Common myeloid progenitor, CD34-positive (primary cell): ENCODE measurements around the gene TADA2A.
A peak's percentile ranks its signal among the peaks of the same experiment; 100 is the strongest.

Source experiments
- CTCF ChIA-PET: fragments of 350-600 bp; sonication (Branson Sonifier 250); formaldehyde crosslinking; loops from one replicate; lab custom pipeline; 2021; ENCODE audit warnings: antibody characterized with exemption; lab: Charles Lee
- POLR2A ChIA-PET: fragments of 350-600 bp; sonication (Branson Sonifier 250); formaldehyde crosslinking; loops from one replicate; lab custom pipeline; 2021; ENCODE audit warnings: antibody characterized with exemption; lab: Charles Lee
- DNase-seq, 3 donors: peaks; one replicate each; pipeline versions ENCODE4 v3.0.0 to v3.0.0-alpha.2; 2013
- H3K27ac ChIP-seq, 2 experiments: 1 replicate in 1 of 2; 2 replicates in 1 of 2; pipeline ENCODE4 v1.7.0; 2013; ENCODE audit warnings: inconsistent platforms in 2 of 2, low read length in 2 of 2, mild to moderate bottlenecking in 2 of 2, low read depth in 1 of 2, moderate library complexity in 1 of 2; ENCODE audit not compliant: severe bottlenecking in 2 of 2, insufficient read depth in 1 of 2, poor library complexity in 1 of 2
- H3K27me3 ChIP-seq, 5 experiments: replicated peaks in 2 of 5; 1 replicate in 3 of 5; 2 replicates in 2 of 5; pipeline versions ENCODE4 v1.6.1 to v1.7.0; 2013; ENCODE audit warnings: low read length in 4 of 5, mild to moderate bottlenecking in 2 of 5, moderate library complexity in 2 of 5, inconsistent platforms in 1 of 5; ENCODE audit not compliant: insufficient read depth in 5 of 5, control insufficient read depth in 4 of 5
- H3K36me3 ChIP-seq, 4 experiments: 1 replicate in 2 of 4; 2 replicates in 2 of 4; pipeline versions ENCODE4 v1.6.1 to v1.7.0; 2013; ENCODE audit warnings: low read length in 3 of 4, control low read depth in 1 of 4, mild to moderate bottlenecking in 1 of 4; ENCODE audit not compliant: control insufficient read depth in 4 of 4, insufficient read depth in 4 of 4
- H3K4me1 ChIP-seq, 4 experiments: 1 replicate in 3 of 4; 2 replicates in 1 of 4; pipeline versions ENCODE4 v1.6.1 to v1.7.1; 2013; ENCODE audit warnings: low read length in 3 of 4, mild to moderate bottlenecking in 3 of 4, control low read depth in 1 of 4, inconsistent platforms in 1 of 4, moderate library complexity in 1 of 4; ENCODE audit not compliant: control insufficient read depth in 4 of 4, insufficient read depth in 4 of 4; ENCODE audit errors: control extremely low read depth in 1 of 4
- H3K4me3 ChIP-seq, 7 experiments: 1 replicate in 4 of 7; 2 replicates in 3 of 7; pipeline versions ENCODE4 v1.5.1 to v1.7.0; 2013; ENCODE audit warnings: mild to moderate bottlenecking in 7 of 7, low read length in 6 of 7, moderate library complexity in 6 of 7, inconsistent platforms in 2 of 7, low read depth in 2 of 7, control low read depth in 1 of 7; ENCODE audit not compliant: insufficient read depth in 4 of 7, control insufficient read depth in 1 of 7; ENCODE audit errors: extremely low read depth in 1 of 7
- H3K9me3 ChIP-seq, 5 experiments: 1 replicate in 4 of 5; 2 replicates in 1 of 5; pipeline versions ENCODE4 v1.6.1 to v1.7.1; 2013; ENCODE audit warnings: low read length in 4 of 5, mild to moderate bottlenecking in 2 of 5, inconsistent platforms in 1 of 5, low read depth in 1 of 5, moderate library complexity in 1 of 5; ENCODE audit not compliant: control insufficient read depth in 4 of 5, insufficient read depth in 2 of 5; ENCODE audit errors: control extremely low read depth in 1 of 5
- WGBS: methylation state at CpG from one replicate; pipeline ENCODE4 v1.1.5; 2013; ENCODE audit not compliant: insufficient coverage; 5-methylcytosine and 5-hydroxymethylcytosine counted together

The TADA2A gene

GRCh38 chr17:37361543-37361942, 45.1 kb upstream of the TADA2A start:
- Histone ChIP-seq H3K27me3 (no peaks in the 10 kb centered on the region), H3K4me1 (peaks cover 7 to 31% (median 22%) of the 10 kb centered on the region in 4 experiments), H3K27ac (no peak overlapping the region), H3K9me3 (no peaks in the 10 kb centered on the region), H3K4me3 (no peak overlapping the region), H3K36me3 (peaks cover 0 to 4% (median 0%) of the 10 kb centered on the region in 4 experiments)
- WGBS, result 96% methylated on average over 4 of the region's 4 CpGs
- ChIA-PET CTCF (interaction anchor here (0.5 to 1.7 kb wide), 3 partner anchors 12 to 1338 kb away, joined by 3 to 4 read pairs (median 3); no protein-coding TSS in a partner anchor), POLR2A (interaction anchor here (0.6 kb wide), 1 partner anchor 189 kb away, joined by 8 read pairs; no protein-coding TSS in a partner anchor)
- no peak for DNase-seq

GRCh38 chr17:37365589-37365988, 41.1 kb upstream of the TADA2A start:
- no peaks in the 10 kb centered on the region for H3K36me3 ChIP-seq
- peaks cover 0 to 3% (median under 1%) of the 10 kb centered on the region in 4 experiments for H3K4me1 ChIP-seq
- H3K9me3 ChIP-seq, result no peaks in the 10 kb centered on the region
- H3K4me3 ChIP-seq, result no peak overlapping the region
- WGBS, result no CpG with 5 or more reads among the region's 1 CpG
- CTCF ChIA-PET, result interaction anchor here (0.8 to 1.3 kb wide), 2 partner anchors 8 to 9 kb away, joined by 3 to 6 read pairs; no protein-coding TSS in a partner anchor
- H3K27me3 ChIP-seq, result no peaks in the 10 kb centered on the region
- no peak overlapping the region for H3K27ac ChIP-seq
- DNase-seq, result no peak
- POLR2A ChIA-PET, result no interaction called here

GRCh38 chr17:37368577-37368976, 38.1 kb upstream of the TADA2A start:
- POLR2A ChIA-PET, result no interaction called here
- no peak overlapping the region for H3K27ac ChIP-seq
- CTCF ChIA-PET, result no interaction called here
- no peaks in the 10 kb centered on the region for H3K4me1 ChIP-seq
- no peak overlapping the region for H3K4me3 ChIP-seq
- DNase-seq, result no peak
- H3K27me3 ChIP-seq, result no peaks in the 10 kb centered on the region
- no peaks in the 10 kb centered on the region for H3K36me3 ChIP-seq
- 100% methylated on average over 1 of the region's 3 CpGs for WGBS
- no peaks in the 10 kb centered on the region for H3K9me3 ChIP-seq

- 10% methylated on average over 3 of the region's 4 CpGs for WGBS
- ChIA-PET CTCF (interaction anchor here (0.6 to 5.7 kb wide), 27 partner anchors 8 to 1205 kb away, joined by 3 to 35 read pairs (median 4); no protein-coding TSS in a partner anchor), POLR2A (no interaction called here)
- Histone ChIP-seq H3K27me3 (no peaks in the 10 kb centered on the region), H3K36me3 (no peaks in the 10 kb centered on the region), H3K4me3 (no peak overlapping the region), H3K4me1 (no peaks in the 10 kb centered on the region), H3K9me3 (no peaks in the 10 kb centered on the region), H3K27ac (no peak overlapping the region)
- DNase-seq, result peak; percentile 84 to 91 (median 85)
Measured at GRCh38 chr17:37373530-37374159, 33.0 kb upstream of the TADA2A start.

- POLR2A ChIA-PET, result interaction anchor here (0.7 kb wide), 1 partner anchor 503 kb away, joined by 3 read pairs; no protein-coding TSS in a partner anchor
Measured at GRCh38 chr17:37375706-37376105, 31.0 kb upstream of the TADA2A start, which contains the start of gene C17orf78. TSS of gene C17orf78 (plus strand) at chr17:37375985. CDS start at chr17:37376093, 108 bp downstream.

GRCh38 chr17:37382056-37382455, 24.6 kb upstream of the TADA2A start:
- no peak overlapping the region for H3K27ac ChIP-seq
- H3K4me3 ChIP-seq, result no peak overlapping the region
- no peaks in the 10 kb centered on the region for H3K27me3 ChIP-seq
- no CpG with 5 or more reads among the region's 1 CpG for WGBS
- H3K36me3 ChIP-seq, result no peaks in the 10 kb centered on the region
- H3K4me1 ChIP-seq, result no peaks in the 10 kb centered on the region
- CTCF ChIA-PET, result interaction anchor here (1.0 to 1.7 kb wide), 2 partner anchors 10 to 16 kb away, joined by 3 read pairs; no protein-coding TSS in a partner anchor
- H3K9me3 ChIP-seq, result no peaks in the 10 kb centered on the region
- POLR2A ChIA-PET, result no interaction called here
- DNase-seq, result no peak

More at GRCh38 chr17:37375706-37376105, 31.0 kb upstream of the TADA2A start, which contains the start of gene C17orf78:
- WGBS, result 97% methylated on average over 3 of the region's 7 CpGs
- Histone ChIP-seq H3K27me3 (no peaks in the 10 kb centered on the region), H3K4me3 (no peak within 1 kb of the TSS), H3K4me1 (no peaks in the 10 kb centered on the region), H3K9me3 (no peaks in the 10 kb centered on the region), H3K27ac (no peak within 1 kb of the TSS), H3K36me3 (no peaks in the 10 kb centered on the region)
- CTCF ChIA-PET, result interaction anchor here (0.6 to 5.7 kb wide), 7 partner anchors 9 to 135 kb away, joined by 3 to 35 read pairs (median 3); no protein-coding TSS in a partner anchor
- no peak for DNase-seq

GRCh38 chr17:37384560-37385149, 22.0 kb upstream of the TADA2A start:
- Histone ChIP-seq H3K4me1 (no peaks in the 10 kb centered on the region), H3K9me3 (no peaks in the 10 kb centered on the region), H3K36me3 (no peaks in the 10 kb centered on the region), H3K4me3 (no peak overlapping the region), H3K27ac (no peak overlapping the region), H3K27me3 (no peaks in the 10 kb centered on the region)
- 100% methylated on average over 1 of the region's 3 CpGs for WGBS
- no peak for DNase-seq
- ChIA-PET CTCF (interaction anchor here (1.8 kb wide), 1 partner anchor 10 kb away, joined by 9 read pairs; the partner anchor contains the start of gene C17orf78), POLR2A (no interaction called here)
